ENCODE measurements around the gene GPAT2.
A peak's percentile ranks its signal among the peaks of the same experiment; 100 is the strongest.
"Not testable (repeated sequence)": the region's sequence is repeated elsewhere in the genome, so short reads cannot be mapped to it uniquely, and the experiment has no call there.

The GPAT2 gene

DNA sequence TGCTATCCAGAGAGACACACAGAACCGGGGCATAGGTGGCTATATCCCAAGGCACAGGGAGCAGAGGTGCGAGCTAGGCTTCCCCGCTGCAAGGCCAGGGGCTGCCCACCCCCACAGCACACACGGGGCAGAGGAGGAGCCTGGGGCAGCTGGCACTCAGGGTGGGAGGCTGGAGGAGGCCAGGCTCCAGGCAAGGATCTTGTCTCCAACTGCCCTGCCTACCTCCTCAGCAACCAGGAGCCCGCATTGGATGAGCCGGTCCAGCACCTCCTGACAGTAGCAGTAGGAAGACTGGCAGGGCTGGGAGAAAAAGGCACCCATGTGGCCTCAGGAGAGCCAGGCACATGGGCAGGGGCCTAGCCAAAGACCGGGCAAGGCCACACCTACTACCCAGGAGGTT lies 11.0 kb downstream of the GPAT2 start:
- not testable (repeated sequence) for DNase-seq (ENCODE audit: low read depth)

DNA sequence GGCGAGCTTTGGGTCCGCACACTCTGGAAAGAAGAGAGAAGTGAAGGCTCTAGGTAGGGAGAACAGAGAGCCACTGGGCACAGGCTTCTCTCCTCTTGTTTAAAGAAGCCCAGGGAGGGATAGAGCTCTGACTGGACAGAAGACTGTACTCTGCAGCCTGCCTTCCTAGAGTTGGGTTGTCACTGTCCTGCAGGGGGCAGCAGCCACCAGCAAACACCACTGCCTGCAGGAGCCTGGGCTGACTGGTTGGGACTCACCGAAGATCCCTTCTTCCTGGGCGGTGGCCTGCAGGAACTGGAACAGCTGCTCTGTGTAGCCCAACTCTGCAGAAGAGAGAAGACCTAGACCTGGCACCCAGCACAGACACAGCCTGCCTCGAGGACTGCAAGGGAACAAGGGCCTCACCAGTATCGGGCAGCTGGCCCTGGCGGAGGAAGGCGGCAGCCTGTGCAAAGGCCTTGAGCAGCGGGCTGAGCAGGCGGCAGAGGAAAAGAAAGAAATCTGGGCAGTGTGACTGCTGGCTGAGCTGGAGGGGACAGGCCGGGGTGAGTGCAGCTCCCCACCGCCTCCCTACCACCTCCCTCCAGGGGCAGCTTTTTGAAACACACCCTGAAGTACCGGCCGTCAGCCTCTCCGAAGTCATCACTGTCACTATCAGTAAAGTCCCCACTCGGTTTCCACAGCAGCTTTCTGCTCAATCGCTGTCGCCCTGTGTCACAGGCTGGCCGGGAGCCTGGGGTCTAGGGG lies 11.8 kb downstream of the GPAT2 start:
- peak; percentile 51 for DNase-seq (ENCODE audit: low read depth)

DNA sequence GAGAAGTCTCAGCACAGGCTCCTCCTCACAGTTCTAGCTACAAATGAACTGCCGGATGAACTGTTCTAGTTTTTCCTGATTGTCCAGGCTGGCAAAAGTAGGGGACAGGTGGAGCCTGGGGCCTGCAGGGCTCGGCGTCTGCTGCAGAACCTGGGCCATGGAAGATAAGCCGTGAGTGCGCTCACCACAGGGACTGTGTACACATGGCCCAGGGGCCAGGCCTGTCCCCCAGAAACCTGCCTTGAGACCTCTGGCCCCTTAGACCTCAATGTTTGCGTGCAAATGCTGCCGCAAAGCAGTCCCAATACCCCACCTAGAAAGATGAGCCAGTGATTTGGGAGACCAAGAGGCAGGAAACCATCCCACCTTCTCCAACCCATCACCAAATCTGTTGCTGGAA lies 12.6 kb downstream of the GPAT2 start:
- DNase-seq (ENCODE audit: low read depth), result not testable (repeated sequence)

DNA sequence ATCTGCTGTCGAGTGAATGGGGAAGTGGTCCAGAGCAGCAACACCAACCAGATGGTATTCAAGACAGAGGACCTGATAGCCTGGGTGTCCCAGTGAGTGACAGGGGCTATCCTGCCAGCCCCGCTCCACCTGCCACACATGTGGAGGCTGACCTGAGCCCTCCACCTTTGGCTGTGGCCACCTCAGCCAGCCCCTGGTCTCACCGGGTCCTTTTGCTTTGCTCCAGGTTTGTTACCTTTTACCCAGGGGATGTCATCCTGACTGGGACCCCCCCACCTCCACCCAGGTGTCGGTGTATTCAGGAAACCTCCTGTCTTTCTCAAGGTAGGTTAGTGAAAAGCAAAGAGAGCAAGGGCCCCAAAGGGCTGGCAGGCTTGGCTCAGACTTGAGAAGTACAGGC lies 13.6 kb downstream of the GPAT2 start:
- not testable (repeated sequence) for DNase-seq (ENCODE audit: low read depth)

DNA sequence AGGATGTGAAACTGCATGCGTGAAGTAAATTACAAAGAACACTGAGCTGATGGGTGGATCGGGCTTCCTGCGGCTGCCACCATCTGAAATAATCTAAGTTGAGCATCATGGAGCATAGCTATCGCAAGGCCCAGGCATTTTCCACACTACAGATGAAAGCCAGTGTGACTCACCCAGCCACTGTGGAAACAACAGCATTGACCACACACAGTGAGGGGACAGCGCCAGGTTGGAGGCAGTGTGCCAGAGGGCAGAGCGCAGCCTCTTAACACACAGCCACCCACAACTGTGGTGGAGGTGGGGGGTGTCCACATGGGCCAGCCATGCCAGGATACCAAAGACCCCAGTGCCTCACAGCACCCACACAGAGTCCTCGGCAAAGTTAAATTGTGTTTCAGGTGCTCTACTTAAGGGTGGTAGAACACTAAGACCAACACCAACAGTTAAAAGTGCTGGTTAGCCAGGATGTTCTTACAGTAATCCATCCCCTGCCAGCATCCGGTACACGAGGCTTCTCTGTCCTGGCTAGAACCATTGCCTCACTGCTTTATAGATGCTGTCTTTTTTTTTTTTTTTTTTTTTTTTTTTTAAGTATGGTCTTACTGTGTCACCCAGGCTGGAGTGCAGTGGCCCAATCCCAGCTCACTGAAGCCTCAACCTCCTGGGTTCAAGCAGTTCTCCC lies 14.7 kb downstream of the GPAT2 start:
- not testable (repeated sequence) for DNase-seq (ENCODE audit: low read depth)

DNA sequence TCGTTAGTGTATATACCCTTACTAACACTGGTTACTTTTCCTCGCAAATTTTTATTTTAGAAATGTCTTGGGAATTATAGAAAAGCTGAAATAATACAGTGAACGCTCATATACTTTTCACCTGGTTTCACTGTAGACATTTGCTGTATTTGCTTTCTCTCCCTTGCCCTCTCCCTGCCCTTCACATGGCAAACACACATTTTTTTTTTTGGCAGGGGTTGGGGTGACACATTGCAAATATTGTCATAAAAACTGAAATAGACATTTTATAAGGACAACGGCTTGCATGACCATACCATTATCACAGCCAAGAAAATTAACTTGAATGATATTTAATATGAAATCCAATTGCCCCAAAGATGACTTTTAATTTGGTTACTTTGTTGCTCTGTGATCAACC lies 18.4 kb downstream of the GPAT2 start:
- DNase-seq (ENCODE audit: low read depth), result not testable (repeated sequence)

DNA sequence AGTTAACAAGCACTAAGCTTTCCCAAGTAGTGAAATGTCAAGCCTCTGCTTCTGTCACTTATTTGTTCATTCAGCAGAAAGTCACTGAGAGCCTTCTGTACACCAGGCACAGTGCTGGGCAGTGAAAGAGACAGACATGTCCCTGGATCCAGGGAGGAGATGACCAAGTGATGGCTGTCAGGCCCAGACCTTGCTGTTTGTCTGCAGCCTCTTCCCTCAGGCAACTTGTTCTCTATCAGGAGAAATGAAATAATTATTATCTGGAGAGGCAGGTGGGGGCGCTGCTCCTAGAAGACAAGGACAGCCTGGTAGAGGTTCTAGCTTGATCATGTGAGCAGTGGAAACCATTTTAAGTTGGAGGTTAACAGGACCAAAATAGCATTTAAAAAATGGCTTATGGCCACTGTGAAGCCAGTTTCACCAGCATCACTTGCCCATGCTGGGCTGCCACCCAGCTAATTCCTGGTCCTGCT lies 21.9 kb downstream of the GPAT2 start:
- not testable (repeated sequence) for DNase-seq (ENCODE audit: low read depth)

DNA sequence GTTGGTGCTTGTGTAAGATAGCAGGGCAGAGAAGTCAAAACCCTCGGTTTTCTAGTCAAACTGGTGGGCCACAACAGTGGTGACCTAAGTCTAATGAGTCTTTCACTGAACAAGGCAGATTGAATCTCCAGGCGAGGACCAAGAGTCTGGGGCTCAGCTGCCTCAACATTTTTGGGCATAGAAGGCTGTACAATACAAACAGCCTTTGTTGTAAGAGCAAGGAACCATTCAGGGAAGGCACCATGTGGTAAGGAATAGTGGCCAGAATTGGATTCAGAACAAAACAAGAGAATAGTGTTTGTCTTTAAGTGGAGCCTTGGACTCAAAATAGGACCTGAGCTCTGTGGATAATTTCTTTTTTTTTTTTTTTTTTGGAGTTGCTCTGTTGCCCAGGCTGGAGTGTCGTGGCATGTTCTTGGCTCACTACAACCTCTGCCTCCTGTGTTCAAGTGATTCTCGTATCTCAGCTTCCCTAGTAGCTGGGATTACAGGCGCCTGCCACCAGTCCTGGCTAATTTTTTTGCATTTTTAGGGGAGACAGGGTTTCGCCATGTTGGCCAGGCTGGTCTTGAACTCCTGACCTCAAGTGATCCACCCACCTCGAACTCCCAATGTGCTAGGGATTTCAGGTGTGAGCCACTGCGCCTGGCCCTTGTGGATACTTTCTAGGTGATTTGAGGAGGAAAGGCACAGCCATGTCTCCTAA lies 22.5 kb downstream of the GPAT2 start:
- not testable (repeated sequence) for DNase-seq (ENCODE audit: low read depth)

DNA sequence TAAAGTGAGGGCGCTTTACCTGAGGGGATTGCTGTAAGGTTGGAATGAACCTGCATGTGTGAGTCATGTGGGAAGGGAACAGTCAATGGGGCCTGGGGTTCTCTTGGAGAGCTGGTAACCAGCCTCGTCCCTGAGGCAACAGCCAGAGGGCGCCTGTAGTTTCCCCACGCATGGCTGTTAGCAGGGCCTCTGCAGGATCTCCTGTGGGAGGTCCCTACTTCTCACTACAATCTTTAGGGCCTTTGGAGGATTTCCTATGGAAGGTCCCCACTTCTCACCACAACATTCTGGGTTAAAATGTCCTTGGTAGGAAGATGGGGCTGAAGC lies 23.6 kb downstream of the GPAT2 start:
- not testable (repeated sequence) for DNase-seq (ENCODE audit: low read depth)

DNA sequence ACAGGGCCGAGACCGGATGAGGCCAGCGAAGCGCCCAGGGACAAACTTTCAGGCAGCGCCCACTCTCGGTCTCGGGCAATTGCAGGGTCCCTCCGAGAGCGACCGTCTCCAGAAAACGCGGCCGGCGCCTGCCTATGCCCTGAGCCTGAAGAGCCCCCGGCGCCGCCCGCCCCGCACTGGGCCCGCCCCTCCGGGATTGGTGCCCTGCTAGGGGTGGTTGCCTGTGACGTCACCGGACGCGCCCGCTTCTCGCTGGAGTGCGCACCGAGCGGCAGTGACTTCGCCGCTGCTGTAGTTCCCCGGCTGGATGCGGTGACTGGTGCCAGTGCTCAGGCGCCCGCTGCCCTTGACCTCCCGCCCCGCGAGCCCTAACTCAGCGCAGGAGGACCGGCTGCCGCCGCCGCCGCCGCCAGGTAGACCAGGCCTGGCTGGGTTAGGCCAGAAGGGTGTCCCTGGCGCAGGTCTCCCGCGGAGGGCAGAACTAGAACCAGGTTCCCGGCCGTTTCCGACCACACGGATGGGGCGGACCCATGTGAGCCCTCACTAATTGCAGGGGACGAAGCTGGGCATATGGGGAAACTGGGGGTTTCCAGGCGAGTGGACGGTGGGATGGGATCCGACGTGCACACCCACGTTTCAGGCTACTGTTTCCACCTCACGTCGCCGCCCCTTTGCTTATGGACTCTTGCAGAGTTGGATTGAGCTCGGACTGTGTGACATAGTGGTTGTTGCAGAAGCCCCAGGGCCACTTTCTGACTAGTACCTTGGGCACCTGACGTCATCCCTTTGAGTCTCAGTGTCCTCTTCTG lies 24.2 kb downstream of the GPAT2 start:
- DNase-seq (ENCODE audit: low read depth), result peak; percentile 95

DNA sequence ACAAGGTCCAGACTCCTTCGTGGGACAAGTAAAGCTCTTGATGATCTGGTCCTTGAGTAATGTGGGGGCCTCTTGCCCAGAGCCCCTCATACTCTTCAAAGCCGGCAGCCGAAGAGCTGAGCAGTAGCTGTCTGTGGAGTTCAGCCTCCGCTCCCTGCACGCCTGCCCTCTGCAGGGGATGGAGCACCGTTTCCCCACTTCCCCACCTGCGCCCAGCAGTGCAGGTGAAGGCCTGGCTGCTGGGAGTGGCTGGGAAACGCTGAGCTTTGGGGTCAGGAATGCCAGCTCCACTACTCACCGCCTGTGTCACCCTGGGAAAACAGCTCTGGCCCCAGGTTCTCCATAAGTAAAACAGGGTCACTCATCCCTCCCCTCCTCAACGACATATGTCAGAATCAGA lies 24.9 kb downstream of the GPAT2 start:
- not testable (repeated sequence) for DNase-seq (ENCODE audit: low read depth)

DNA sequence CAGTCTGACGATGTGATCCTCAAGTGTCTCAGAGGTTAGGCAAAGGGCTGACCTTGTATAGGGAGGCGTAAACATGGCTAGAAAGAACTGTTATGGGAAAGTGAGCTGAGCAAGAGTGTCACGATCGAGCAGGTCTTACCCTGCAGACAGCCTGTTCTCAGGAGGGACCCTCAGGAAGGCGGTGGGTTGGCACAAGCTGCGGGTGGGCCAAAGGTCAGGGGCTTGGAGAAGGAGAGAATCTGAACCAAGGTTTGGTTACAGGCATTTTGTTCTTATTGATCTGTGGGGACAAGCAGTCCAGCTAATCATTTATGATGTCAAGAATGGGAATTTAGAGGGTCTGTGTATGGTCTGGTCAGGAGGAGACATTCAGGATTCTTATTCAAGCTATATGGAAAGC lies 26.7 kb downstream of the GPAT2 start:
- DNase-seq (ENCODE audit: low read depth), result not testable (repeated sequence)

DNA sequence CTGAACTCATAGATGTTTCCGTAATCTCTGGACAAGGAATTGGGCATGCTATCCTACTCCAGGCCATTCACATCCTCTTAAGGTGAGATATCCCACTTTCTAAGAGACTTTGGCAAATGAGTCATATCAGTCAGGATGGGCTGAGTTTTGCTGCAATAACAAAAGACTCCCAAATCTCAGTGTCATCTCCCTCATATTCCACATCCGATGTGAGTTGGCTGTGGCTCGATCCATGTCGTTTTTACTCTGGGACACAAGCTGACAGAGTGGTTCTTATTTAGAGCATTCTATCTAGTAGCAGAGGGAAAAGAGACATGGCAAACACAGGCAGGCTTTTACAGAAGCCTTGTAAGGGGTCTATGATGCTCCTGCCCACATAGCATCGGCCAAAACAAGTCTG lies 28.5 kb downstream of the GPAT2 start:
- DNase-seq (ENCODE audit: low read depth), result not testable (repeated sequence)

DNA sequence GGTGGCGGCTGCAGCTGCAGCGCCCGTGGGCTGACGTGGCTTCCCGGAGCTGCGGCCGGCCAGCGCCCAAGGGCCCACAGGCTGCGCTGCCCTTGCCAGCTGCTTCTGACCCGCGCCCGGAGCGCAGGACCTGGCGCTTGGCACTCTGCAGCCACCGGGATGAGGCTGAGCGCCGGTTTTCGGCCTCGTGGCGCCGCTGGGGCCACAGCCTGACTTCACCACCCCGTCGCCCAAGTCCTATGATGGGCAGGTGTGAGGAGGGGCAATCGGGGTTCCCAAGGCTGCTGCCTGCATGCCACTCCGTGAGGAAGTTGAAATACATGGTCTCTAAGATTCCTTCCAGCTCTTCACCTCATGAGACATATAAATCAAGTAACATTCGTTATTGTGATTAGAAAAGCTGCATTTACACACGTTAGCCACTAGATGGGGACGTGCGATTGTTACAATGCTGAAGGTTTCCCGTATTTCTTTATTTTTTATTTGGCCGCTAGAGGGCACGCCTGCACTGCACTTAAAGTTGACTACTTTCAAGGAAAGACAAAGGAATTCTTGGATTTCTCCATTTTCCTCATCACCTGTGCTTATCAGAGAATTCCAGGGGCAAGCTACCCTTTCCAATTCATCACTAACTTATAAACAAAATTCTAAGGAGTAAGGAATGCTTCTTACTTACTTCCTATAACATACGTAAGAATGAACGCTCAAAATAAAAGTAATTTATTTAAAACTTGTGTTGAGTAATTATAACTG lies 42.0 kb downstream of the GPAT2 start:
- peak; percentile 48 for DNase-seq (ENCODE audit: low read depth)

DNA sequence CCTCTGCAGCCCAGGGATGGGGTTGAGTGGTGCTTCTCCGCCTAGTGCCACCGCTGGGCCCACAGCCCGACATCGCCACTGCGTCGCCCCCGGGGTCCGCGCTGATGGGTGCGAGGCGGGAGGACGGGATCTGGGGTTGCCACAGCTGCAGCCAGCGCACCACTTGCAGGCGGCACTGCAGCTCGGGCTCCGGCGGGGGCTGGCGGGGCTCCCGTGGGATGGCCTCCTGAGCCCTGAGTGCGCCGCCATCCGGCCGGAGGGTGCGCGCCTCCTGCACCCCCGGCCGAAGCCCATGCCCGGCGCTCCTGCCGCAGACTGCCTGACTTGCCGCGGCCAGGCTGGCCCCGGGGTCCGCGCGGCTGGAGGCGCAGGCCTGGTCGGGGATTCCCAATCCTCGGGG lies 42.6 kb downstream of the GPAT2 start:
- peak; percentile 7 for DNase-seq (ENCODE audit: low read depth)

DNA sequence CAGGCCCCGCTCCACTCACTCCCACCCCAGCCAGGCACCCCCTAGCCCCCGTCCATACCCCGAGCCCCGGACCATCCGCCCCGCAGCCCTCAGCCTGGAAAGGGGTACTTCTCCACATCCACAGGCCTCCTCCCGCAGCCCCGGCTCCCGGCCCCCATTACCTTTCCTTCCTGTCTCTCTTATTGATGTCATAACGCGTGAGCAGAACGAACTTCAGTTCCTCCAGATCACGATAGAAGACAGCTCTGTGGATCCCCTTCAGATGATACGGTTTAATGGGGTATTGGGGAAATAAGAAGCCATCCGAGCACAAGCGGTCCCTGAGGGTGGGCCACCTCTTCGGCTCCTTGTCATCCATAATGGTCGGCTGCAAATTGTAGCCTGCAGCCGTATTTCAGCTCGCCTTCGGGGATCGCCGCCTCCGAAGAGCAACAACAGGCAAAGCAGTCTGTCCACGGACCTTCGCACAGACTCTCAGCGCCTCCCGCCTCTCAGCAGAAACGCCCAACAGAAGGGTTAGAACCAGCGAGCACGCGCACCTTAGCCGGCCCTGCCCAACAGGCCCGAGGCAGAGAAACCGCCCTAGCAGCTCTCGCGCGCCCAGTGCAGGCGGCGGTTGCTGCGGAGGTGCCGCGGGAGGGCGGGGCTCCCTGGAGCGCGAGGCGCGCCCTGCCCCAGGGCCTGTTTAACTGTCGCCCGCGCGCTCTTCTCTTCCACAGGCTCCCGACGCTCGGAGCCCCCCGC lies 43.2 kb downstream of the GPAT2 start, which contains the start of gene ANKRD36C:
Gene ANKRD36C, minus strand, starts transcription at position 474 of the 744 bp plus-strand sequence. Its CDS starts 116 bp downstream, at position 358.
- peak; percentile 7 for DNase-seq (ENCODE audit: low read depth)

DNA sequence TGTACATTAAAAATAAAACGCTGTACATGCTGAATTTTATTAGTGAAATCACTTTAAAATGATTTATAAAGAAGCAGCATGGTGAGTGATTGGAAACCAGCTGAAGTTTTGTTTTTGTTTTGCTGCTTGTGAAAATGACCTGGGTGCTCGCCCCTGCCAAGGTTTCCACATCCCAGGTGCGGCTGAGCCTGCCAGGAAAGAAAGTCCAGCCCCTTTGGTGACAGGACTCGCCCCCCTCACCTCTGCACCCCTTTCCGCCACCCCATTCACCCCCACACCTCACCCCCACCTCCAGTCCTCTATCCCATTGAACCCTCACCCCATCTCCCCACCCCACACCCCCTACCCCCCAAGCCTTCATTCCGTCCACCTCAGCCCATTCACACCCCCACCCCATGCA lies 43.8 kb downstream of the GPAT2 start:
- not testable (repeated sequence) for DNase-seq (ENCODE audit: low read depth)
